ENCODE data around the gene ROR2. TPM values are rescaled to one million over a fixed set of nuclear protein-coding genes. Genes with fewer than 3 reads are reported as not detected.
A peak's percentile ranks its signal among the peaks of the same experiment; 100 is the strongest.

The ROR2 gene
- polyA plus RNA-seq, 3 donors: 14.1 to 17.3 (median 14.2) TPM

DNA sequence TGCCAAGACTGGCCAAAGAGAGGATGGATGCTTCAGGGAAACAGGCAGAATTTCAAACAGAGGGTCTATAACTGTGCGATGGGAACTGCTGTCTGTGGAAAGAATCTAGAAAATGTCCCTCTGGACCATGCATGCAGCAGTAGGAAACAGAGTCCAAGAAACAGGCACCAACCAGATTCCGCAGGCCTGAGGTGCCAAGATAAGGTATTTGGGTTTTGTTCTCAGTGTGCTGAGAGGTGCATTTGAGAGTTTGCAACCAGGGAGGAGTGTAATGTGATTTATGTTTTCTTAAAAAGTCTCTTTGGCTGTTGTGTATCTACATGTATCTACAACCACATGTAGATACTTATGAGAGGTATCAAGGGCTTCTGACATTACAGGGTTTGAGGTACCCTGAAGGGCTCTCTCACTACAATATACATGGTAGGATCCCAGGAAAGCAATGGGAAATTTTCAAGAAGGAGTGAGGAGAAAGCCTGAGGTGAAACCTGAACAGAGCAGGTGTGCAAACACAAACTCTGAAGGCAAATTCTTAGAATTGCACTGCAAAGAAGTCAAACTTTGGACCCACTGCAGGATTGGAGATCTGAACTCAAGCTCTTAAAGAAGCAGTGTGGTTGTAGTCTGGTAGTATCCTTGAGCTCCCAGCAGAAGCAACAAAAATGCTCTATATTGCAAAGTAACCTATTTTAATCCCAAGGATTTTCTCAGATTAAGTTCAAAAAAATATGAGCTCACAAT lies 343.6 kb downstream of the ROR2 start:
- no peak for DNase-seq (ENCODE audit: low read depth in 3 of 3, low spot score in 2 of 3)

DNA sequence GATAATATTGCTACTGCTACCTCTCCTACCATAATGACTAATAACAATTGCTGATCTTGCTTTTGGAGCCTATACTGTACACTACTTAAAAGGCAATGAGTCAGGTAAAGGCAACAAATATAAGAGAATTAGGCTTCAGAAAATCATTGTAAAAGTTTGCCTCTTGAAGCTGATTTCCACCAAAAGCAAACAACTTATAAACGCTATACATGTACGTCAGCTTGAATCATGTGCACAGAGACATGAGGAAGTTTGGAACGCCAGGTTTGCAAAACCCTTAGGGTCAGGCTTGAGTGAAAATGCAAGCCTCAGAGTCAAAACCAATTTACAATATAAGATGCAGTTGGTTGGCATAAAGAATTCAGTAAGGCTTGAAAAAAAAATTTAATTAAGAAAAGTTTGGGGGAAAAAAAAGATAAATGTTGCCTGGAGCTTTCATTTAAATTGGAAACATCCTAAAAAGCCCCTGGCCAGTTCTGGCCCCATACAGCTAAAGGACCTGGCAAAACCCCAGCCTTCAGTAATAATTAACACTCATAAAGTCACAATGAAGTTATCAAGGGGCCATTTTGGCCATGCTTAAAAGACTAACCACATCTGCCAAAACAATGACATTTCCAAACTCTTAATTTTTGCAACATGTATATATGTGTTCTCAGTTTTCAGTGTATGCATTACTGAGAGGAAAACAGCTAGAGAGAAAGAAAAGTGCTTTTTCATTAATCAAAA lies 345.4 kb downstream of the ROR2 start:
- peak in 1 of 3 donors; percentile 6 for DNase-seq (ENCODE audit: low read depth in 3 of 3, low spot score in 2 of 3)

DNA sequence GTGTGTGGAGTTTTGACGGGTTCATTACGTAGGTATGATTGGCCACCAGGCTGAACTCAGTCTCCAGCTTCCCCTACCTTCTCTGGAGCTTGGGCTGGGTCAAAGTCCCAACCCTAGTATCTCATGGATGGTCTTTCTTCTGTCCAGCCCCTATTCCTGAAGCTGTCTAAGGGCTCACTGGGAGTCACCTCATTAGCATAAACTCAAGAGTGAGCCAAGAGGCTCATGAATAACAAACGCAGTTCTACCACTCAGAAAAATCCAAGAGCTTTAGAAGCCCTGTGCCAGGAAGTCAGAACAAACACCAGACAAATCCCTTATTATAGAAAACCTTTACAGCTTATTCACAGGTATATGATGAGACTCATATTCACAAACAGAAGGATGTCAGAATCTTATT lies 346.1 kb downstream of the ROR2 start:
- no peak for DNase-seq (ENCODE audit: low read depth in 3 of 3, low spot score in 2 of 3)

DNA sequence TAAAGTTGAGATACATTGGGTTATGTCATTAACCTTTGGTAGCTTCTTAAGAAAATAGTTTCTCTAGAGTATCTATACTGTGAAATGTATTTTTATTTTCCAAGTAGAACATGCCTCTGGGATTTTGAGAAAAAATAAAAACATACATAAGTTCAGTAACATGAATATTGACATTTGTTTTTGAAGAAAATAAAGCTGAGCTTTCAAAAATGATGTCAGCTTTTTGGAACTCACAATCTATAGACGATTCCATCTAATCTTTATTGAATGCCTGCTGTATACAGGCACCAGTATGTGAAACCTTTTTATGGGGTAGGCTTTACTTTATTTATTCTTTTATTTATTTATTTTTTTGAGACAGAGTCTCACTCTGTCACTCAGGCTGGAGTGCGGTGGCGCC lies 350.5 kb downstream of the ROR2 start:
- no peak for DNase-seq (ENCODE audit: low read depth in 3 of 3, low spot score in 2 of 3)

DNA sequence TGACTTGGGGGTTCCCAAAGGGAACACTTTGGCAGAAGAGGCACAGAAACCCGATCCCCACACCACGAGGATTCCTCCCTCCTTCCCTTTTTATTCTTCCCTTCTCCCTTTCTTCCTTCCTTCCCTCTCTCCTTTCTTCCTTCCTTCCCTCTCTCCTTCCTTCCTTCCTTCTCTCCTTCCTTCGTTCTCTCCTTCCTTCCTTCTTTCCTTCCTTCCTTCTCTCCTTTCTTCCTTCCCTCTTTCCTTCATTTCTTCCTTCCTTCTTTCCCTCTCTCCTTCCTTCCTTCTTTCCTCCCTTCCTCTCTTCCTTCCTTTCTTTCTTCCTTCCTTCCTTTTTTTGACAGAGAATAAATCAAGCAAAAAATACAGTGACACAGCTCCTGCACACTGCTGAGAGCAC lies 358.4 kb downstream of the ROR2 start:
- DNase-seq (ENCODE audit: low read depth in 3 of 3, low spot score in 2 of 3): no peak

DNA sequence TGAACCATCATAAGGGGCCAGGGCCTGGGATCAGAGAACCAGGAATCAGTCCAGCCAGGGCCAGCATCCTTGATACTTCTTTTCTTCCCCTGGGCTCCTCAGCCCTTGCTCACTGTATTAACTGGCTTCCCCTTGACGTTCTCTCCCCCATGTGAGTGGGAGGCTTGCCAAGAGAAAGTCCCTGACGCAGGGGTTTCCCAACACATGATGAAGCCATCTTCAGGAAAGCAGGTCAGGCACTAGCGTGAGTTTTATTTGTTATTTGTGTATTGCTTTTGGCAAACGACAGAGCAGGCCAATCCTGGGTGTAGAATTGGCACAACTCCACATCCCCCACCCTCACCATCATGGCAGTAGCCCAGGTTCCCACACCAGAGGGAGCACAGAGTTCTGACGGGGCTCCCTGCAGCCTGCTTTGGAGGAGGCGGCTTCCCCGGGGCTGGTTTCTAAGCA lies 360.9 kb downstream of the ROR2 start:
- peak in 1 of 3 donors; percentile 18 for DNase-seq (ENCODE audit: low read depth in 3 of 3, low spot score in 2 of 3)

DNA sequence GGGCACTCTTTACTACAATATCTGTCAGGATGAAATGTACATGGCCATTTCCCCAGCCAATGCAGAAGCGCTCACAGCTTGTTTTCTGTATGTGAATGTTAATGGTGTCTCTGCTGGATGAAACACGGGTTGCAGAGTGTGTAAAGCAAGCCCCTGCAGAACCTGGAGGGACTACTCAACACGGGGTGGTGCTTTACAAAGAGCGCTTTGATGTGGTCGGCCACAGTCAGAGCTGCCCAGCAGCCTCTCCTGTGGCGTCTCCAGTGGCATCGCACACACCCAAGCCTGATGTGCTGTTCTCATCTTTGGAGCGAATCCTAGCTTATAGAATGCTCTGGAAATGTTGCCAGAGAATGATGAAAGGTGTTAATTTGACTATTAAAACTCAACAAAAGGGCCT lies 363.7 kb downstream of the ROR2 start:
- DNase-seq (ENCODE audit: low read depth in 3 of 3, low spot score in 2 of 3): no peak

DNA sequence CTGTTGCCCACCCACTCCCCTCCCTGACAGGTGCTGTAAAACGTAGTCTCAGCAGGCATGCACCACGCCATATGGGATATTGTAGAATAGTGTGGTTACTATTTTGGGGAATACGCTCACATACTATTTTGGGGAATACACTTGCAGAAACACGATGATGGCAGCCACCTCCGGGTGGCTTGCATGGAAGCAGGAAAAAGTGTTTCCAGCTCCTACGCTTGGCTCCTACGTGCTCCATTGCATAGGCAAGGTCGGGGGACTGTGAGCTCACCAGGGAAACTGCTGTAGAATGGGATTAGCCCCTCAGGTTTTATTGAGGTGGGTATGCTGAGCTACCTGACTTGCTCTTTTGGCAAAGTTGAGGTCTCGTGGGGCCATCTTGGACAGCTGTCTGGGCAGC lies 366.1 kb downstream of the ROR2 start:
- DNase-seq (ENCODE audit: low read depth in 3 of 3, low spot score in 2 of 3): no peak

DNA sequence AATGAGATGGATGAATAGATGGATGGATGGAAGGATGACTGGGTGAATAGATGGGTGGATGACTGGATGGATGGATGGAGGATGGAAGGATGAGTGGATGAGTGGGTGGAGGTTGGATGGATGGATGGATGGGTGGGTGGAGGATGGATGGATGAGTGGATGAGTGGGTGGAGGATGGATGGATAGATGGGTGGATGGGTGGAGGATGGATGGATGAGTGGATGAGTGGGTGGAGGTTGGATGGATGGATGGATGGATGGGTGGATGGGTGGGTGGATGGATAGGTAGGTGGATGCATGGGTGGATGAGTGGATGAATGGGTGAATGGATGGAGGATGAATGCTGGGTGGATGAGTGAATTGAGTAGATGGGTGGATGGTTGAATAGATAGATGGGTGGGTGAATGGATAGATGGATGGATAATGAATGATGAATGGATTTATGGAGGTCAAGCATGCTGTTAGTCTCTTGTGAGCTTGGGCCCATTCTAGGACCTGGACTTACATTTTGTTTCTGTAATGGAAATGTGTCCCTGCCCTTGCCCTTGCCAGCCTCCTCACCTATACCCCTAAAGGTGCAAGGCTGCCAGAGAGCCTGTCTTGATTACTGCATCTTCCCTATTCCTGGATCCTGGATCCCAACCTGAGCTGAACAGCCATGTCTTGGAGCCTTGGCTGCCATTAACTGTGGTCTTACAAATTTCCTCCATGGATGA lies 366.7 kb downstream of the ROR2 start:
- no peak for DNase-seq (ENCODE audit: low read depth in 3 of 3, low spot score in 2 of 3)

DNA sequence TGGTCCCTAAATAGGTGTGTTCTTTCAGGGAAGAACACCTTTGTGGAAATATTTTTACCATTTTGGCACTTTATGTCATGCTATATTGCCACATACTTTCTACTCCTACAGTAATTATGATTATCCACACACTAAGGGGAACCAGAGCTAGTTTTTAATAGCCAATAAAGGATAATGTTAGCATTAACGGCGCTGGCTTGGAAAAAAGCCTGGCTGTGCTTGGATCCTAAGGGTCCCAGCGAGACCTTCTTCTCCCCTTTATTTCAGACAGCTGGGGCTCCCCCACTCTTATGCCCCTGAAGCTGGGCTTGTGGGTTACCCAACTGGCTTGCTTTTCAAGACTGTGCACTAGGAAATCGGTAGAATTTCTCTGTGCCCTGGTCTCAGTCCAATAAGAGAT lies 367.8 kb downstream of the ROR2 start:
- DNase-seq (ENCODE audit: low read depth in 3 of 3, low spot score in 2 of 3): no peak

DNA sequence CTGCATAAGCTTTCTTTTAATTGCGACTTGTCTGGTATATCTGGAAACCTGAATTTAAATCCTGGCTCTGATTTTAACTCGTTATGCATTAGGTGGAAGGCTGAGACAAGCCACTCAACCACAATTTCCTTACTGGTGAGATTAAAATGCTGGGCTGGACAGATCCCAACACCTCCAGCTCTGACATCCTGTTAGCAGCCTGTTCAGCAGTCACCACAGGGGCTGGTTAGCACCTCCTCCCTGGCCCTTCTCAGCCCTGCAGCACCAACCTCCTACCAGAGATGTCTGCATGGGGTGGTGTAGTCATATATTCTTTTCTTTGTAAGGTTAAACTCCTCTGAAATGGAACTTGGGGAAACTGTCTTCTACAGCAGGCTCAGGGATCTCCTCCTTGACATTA lies 369.9 kb downstream of the ROR2 start:
- DNase-seq (ENCODE audit: low read depth in 3 of 3, low spot score in 2 of 3): no peak

DNA sequence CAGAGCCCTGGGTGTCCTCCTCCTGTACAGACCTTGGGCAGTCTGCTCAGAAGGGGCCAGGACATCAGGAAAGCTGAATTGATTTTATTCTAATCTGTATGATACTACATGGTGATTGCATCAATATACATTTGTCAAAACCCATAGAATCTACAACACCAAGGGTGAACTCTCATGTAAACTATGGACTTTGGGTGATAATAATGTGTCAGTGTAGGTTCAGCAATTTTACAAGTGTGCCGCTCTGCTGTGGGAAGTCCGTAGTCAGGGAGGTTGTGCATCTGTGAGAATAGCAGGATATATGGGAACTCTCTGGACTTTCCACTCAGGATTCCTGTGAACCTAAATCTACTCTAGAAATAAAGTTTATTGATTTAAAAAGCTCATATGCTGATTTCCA lies 371.1 kb downstream of the ROR2 start:
- no peak for DNase-seq (ENCODE audit: low read depth in 3 of 3, low spot score in 2 of 3)

DNA sequence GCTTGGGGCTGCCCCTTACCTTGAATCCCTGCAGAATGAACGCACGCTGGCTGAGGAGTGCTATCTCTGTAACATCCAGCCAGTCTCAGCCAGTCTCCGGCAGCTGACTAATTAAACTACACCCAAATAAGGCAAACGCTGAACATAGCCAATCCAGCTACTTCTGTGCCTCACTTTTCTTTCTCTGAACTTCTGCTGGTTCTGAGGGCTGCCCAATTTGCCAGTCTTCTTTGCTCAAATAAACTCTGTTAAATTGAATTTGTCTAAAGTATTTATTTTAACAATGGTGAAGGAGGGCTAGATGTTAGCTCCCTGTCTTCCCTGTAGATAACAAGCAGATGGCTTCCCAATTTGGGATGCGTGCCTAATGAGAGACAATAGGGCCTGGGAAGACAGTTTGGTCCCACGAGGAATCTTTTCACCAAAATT lies 372.4 kb downstream of the ROR2 start:
- no peak for DNase-seq (ENCODE audit: low read depth in 3 of 3, low spot score in 2 of 3)

DNA sequence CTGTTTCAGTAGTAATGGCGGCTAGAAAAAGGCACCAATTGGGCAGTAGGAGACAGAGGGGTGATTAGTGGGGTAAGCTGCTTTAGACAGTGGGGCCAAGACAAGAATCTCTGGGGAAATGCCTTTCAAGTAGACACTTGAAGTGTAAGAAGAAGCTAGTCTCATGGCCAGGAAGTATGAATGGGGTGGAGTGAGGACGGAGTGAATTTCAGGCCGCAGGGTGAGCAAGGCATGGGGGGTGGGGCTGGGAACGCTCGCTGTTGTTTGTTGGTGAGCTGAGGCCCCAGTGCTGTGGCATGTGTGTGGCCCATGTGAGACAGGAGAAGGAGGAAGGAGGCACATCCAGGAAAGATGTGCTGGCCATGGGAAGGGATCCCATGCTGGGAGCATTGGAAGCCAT lies 377.2 kb downstream of the ROR2 start:
- DNase-seq (ENCODE audit: low read depth in 3 of 3, low spot score in 2 of 3): no peak

DNA sequence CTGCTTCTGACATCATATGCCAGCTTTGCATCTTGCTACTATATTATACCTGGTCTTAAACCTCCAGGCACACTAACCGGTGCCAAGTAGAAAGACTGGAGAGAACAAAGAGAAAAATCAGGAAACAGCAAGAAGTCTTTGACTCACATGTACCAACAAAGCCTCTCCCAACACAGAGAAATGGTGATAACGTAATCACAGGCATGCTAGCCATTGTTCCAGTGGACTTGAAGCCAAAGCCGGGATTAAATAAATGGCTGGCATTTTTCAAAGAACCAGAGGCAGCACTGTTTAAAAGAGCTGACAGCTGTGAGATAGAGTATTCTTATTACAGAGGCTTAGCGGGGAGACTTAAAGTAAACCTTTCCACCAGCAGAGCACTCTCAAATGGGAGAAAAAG lies 378.0 kb downstream of the ROR2 start:
- DNase-seq (ENCODE audit: low read depth in 3 of 3, low spot score in 2 of 3): no peak

DNA sequence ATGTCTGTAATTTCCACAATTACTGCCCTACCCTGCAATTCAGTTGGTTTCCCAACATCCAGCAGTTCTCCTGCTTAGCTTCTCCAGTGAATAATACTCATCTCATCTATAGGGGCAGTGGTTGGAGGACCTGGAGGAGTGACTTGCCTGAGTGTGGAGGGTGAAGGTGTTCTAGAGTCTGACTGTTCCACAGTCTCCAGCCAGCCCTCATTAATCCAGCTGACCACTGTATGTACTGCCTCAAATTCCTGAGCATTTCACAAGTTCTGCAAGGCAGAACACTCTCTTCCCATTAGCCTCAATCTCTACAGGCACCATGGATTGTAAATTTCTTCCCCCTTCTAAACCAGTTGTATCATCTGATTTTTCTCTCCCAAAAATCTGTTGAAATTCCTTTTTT lies 379.0 kb downstream of the ROR2 start:
- no peak for DNase-seq (ENCODE audit: low read depth in 3 of 3, low spot score in 2 of 3)

DNA sequence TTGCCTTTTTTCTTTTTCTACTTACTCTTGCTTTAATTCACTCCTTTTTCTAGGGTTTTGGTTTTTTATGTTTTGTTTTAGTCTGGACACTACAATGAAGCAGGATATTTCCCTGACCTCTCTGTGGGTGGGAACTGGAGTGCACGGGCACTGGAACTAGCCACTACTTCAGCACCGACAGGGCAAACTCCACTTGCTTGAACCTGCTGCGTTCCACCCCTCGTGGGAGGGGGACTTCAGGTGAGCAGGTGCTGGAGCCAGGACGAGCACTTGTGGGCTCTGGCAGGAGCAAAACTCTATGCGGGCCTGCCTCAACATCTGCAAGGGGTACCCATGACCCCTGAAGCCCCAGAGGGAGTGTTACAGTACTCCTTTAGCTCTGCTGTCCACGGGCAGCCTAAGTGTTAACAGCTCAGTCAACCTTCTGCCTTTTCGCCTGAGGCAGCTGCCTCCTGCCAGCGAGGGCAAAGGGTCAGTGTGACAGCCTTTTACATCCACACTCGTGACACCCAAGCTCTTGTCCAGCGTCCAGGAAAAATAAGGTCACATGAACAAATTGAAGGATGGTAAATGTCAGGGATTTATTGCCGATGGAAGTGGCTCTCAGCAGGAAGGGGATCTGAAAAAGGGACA lies 382.3 kb downstream of the ROR2 start:
- no peak for DNase-seq (ENCODE audit: low read depth in 3 of 3, low spot score in 2 of 3)

DNA sequence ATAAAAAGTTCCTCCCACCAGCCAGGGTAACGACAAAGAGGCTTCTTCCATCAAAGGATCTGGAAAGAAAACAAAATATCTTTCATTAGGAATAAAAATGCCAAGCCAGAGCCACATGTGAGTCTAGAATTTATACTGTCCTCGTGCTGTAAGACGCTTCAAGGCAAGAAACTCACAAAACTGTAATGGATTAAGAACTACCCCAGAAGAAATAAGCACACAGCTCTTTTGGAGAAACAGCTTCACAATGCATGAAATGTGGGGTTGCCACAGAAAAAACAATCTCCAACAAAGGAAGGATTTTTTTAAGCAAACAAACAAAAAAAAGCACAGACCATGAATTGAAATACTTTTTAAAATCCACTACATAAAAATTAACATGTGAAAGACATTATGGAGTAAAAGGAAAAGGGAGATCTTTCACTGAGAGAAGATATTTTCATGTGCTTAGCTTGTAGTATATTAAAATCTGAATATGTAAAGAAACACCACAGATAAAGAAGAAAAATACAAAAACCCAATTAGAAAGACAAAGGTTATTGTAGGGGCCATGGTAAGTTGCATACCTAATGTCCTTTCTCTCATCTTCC lies 385.9 kb downstream of the ROR2 start:
- DNase-seq (ENCODE audit: low read depth in 3 of 3, low spot score in 2 of 3): no peak

DNA sequence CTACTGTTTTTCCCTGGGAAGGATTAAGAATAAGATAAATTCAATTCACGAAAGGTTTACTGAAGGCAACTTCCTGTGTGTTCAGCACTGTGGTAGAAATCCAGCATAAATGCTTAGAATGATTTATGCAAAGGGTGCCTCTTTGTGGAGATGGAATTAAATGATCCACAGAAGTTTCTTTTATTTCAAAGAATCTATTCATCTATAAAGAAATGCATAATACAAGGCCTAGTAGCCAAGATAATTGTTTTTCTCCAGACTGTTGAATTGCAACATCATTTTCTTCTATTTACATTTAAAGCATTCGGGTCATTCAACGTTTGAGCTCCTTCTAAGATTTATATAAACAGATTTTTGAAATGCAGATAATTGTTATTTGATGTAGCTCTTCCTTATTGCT lies 387.6 kb downstream of the ROR2 start:
- no peak for DNase-seq (ENCODE audit: low read depth in 3 of 3, low spot score in 2 of 3)

DNA sequence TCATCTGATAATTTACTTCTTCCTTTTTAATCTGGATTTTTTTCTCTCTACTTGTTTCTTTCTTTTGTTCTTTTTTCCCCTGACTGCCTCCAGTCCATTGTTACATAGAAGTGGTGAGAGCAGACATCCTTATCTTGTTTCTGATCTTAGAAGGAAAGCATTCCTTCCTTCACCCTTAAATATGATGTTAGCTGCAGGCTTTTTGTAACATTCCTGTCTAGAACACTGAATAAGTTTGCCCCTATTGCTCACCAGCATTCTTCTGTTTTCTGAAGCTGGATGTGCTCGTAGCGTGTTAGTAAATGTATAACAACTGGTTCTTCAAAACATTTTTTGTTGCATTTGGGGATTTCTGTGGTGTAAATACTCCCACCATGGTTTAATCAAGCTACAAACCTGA lies 389.7 kb downstream of the ROR2 start:
- no peak for DNase-seq (ENCODE audit: low read depth in 3 of 3, low spot score in 2 of 3)

DNA sequence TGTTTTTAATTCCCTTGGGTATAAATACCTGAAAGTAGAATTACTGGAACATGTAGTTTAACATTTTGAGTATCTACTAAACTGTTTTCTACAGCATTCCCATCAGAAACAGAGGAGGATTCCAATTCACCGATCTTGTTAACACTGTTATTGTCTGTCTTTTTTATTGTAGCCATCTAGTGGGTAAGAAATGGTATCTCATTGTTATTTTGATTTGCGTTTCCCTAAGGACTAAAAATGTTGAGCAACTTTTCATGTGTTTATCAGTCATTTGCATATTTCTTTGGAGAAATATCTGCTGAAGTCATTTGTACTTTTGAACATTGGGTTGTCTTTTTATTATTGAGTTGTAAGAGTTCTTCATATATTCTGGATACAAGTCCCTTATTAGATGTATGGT lies 391.1 kb downstream of the ROR2 start:
- DNase-seq (ENCODE audit: low read depth in 3 of 3, low spot score in 2 of 3): no peak

All from right renal cortex interstitium (tissue), 3 donors.